B cell (primary cell): ENCODE data around the gene CARD9.

ENCODE experiments used
- CTCF ChIP-seq: fragments of 200-600 bp; IDR thresholded peaks from one replicate; pipeline ENCODE4 v1.8.0; 2022; ENCODE audit warnings: antibody characterized with exemption, mild to moderate bottlenecking
- EZH2 ChIP-seq: IDR thresholded peaks from 2 replicates; pipeline ENCODE4 v1.6.1; 2012; ENCODE audit warnings: borderline replicate concordance, low read depth, mild to moderate bottlenecking, moderate library complexity, low read length; ENCODE audit not compliant: insufficient read depth, poor library complexity, severe bottlenecking

DNA sequence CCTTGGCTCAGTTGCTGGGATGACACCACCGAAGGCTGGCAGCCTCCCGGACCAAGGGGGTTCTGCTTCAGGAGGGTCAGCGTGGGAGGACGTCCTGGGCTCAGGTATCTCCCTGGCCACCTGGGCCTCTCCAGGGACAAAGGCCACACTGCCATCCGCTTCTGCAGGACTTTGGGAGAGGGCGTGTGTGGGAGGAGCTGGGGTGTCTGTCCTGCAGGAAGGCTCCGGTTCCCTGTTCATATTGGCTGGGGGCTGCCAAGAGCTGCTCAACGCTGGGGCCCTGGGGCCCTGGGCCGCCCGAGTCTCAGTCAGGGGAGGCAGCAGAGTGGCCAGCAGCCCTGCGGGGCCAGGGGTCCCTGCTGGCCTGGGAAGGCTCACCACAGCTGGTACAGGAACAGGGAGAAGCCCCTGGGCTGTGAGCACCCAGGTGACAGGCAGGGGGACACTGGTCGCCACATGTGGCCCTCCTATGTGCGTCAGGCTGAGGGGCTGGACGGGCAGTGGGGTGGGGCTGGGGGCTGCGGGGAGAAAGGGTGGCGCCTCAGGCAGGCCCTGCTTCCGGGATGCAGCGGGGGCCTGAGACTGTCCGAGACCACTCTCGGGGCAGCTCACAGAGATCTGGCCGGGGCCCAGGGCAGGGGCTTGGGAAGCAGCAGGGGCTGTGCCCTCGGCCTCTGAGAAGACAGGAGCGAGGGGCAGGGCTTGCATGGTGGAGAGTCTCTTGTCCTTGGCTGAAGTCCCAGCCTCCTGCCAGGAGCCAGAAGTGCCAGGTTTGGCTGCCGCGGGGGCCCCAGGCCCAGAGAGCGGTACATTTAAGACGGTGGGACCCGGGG is 4.9 kb upstream of the CARD9 start:
- TF ChIP-seq CTCF (no peak), EZH2 (no peak)
